Caco-2 (cell line): ENCODE data around the gene CFD. TPM values are rescaled to one million over a fixed set of nuclear protein-coding genes. Genes with fewer than 3 reads are reported as not detected.
A peak's percentile ranks its signal among the peaks of the same experiment; 100 is the strongest.

Experiments
- BruUV-seq: library from RNA; stranded (reverse); fragments of 400-500 nt; replicated peaks from 2 replicates; lab custom pipeline; 2021; lab: Mats Ljungman, UMichigan
- CTCF ChIA-PET: fragments of 300-600 bp; sonication (Branson Sonifier 250); formaldehyde crosslinking; loops from one replicate; lab custom pipeline; 2022; ENCODE audit warnings: antibody characterized with exemption; lab: Charles Lee
- POLR2A ChIA-PET: fragments of 300-600 bp; sonication (Branson Sonifier 250); formaldehyde crosslinking; loops from one replicate; lab custom pipeline; 2022; ENCODE audit warnings: antibody characterized with exemption; lab: Charles Lee
- DNase-seq, 2 experiments: peaks; one replicate each; pipeline versions ENCODE4 v3.0.0 to v3.0.0-alpha.2; 2020 to 2022
- H3K27me3 ChIP-seq: replicated peaks from 2 replicates; pipeline ENCODE4 v1.6.0; 2011; ENCODE audit warnings: low read length; ENCODE audit not compliant: control insufficient read depth, insufficient read depth
- H3K36me3 ChIP-seq: 2 replicates; pipeline ENCODE4 v1.5.1; 2011; ENCODE audit warnings: low read length; ENCODE audit not compliant: control insufficient read depth, insufficient read depth
- H3K4me1 ChIP-seq: fragments of 250-450 bp; sonication (Bioruptor Pico); 2 replicates; pipeline ENCODE4 v1.5.1; 2020; ENCODE audit warnings: mild to moderate bottlenecking
- H3K4me3 ChIP-seq: 2 replicates; pipeline ENCODE4 v1.5.1; 2011; ENCODE audit warnings: low read depth, mild to moderate bottlenecking, control low read depth, low read length
- H3K9me3 ChIP-seq: fragments of 250-450 bp; sonication (Bioruptor Pico); 2 replicates; pipeline ENCODE4 v1.5.1; 2020; ENCODE audit warnings: mild to moderate bottlenecking, moderate library complexity
- H3K27ac Mint-ChIP-seq: one replicate; pipeline ENCODE4 v1.8.0; 2022; ENCODE audit warnings: mixed read lengths; ENCODE audit not compliant: unreplicated experiment
- H3K27me3 Mint-ChIP-seq: one replicate; pipeline ENCODE4 v1.8.0; 2022; ENCODE audit warnings: mixed read lengths; ENCODE audit not compliant: insufficient read depth, unreplicated experiment
- H3K36me3 Mint-ChIP-seq: one replicate; pipeline ENCODE4 v1.8.0; 2022; ENCODE audit warnings: mild to moderate bottlenecking, mixed read lengths; ENCODE audit not compliant: insufficient read depth, unreplicated experiment
- H3K4me1 Mint-ChIP-seq: one replicate; pipeline ENCODE4 v1.8.0; 2022; ENCODE audit warnings: low read depth, mixed read lengths; ENCODE audit not compliant: unreplicated experiment
- H3K4me3 Mint-ChIP-seq: one replicate; pipeline ENCODE4 v1.8.0; 2022; ENCODE audit warnings: mild to moderate bottlenecking, moderate library complexity, mixed read lengths; ENCODE audit not compliant: unreplicated experiment
- H3K9me3 Mint-ChIP-seq: one replicate; pipeline ENCODE4 v1.8.0; 2022; ENCODE audit warnings: mixed read lengths; ENCODE audit not compliant: unreplicated experiment
- intact Hi-C: fragments of 100-400 bp; cut with micrococcal nuclease; formaldehyde crosslinking; loops from one replicate; pipeline ENCODE4 v1.10.0; 2022; ENCODE audit not compliant: unreplicated experiment
- total RNA-seq: library from RNA; stranded (reverse); gene quantifications from 2 replicates; pipeline ENCODE4 v1.2.3, GENCODE V29; 2022
- TF ChIP-seq, protein P1 (sequence below), 2 experiments: fragments of 200-600 bp in 1 of 2; IDR thresholded peaks; 1 replicate in 1 of 2; 2 replicates in 1 of 2; pipeline versions ENCODE4 v1.5.1 to v1.8.0; 2011 to 2022; ENCODE audit warnings: antibody characterized with exemption in 1 of 2, control low read depth in 1 of 2, inconsistent platforms in 1 of 2, low read depth in 1 of 2, low read length in 1 of 2, mild to moderate bottlenecking in 1 of 2, moderate library complexity in 1 of 2; ENCODE audit not compliant: insufficient read depth in 1 of 2, severe bottlenecking in 1 of 2, unreplicated experiment in 1 of 2

The CFD gene
- total RNA-seq, 1 experiment from 2014 or later = 6.1 TPM

DNA sequence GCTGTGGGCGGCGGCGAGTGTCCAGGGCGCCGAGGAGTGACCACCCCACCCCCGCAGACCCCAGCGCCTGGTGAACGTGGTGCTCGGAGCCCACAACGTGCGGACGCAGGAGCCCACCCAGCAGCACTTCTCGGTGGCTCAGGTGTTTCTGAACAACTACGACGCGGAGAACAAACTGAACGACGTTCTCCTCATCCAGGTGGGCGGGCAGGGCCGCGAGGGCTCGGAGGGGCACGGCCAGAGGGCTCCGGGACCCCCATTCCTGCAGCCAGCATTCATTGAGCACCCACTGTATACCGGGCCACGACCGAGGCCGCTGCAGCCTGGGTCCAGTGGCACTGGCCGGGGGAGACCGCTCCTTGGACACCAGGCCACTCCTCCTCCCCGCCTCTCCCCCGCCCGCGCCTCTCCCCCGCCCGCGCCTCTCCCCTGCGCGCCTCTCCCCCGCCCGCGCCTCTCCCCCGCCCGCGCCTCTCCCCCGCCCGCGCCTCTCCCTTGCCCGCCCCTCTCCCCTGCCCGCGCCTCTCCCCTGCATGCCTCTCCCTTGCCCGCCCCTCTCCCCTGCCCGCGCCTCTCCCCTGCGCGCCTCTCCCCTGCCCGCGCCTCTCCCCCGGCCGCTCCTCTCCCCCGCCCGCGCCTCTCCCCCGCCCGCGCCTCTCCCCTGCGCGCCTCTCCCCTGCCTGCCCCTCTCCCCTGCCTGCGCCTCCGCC lies 15.5 kb upstream of the CFD start:
- CTCF ChIA-PET = no interaction called here
- Mint-ChIP-seq H3K27me3 (peaks cover 7% of the 10 kb centered on the region), H3K4me3 (peak overlapping the region; percentile 75), H3K9me3 (peaks cover 9% of the 10 kb centered on the region), H3K27ac (no peak overlapping the region), H3K4me1 (no peaks in the 10 kb centered on the region), H3K36me3 (peaks cover 13% of the 10 kb centered on the region)
- DNase-seq = no peak
- TF ChIP-seq, protein P1, sequence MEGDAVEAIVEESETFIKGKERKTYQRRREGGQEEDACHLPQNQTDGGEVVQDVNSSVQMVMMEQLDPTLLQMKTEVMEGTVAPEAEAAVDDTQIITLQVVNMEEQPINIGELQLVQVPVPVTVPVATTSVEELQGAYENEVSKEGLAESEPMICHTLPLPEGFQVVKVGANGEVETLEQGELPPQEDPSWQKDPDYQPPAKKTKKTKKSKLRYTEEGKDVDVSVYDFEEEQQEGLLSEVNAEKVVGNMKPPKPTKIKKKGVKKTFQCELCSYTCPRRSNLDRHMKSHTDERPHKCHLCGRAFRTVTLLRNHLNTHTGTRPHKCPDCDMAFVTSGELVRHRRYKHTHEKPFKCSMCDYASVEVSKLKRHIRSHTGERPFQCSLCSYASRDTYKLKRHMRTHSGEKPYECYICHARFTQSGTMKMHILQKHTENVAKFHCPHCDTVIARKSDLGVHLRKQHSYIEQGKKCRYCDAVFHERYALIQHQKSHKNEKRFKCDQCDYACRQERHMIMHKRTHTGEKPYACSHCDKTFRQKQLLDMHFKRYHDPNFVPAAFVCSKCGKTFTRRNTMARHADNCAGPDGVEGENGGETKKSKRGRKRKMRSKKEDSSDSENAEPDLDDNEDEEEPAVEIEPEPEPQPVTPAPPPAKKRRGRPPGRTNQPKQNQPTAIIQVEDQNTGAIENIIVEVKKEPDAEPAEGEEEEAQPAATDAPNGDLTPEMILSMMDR (IDR thresholded peaks at IDR 0.05; ENCODE audit: insufficient read depth in 1 of 2, low read depth in 1 of 2, low read length in 1 of 2, severe bottlenecking in 1 of 2, unreplicated experiment in 1 of 2) = no peak
- BruUV-seq = no TSS peak
- Histone ChIP-seq H3K4me1 (no peaks in the 10 kb centered on the region), H3K27me3 (no peaks in the 10 kb centered on the region), H3K9me3 (no peaks in the 10 kb centered on the region), H3K4me3 (peak overlapping the region; percentile 43), H3K36me3 (no peaks in the 10 kb centered on the region)
- intact Hi-C loops = no loop called here
- POLR2A ChIA-PET = interaction anchor here (0.6 kb wide), 1 partner anchor 165 kb away, joined by 3 read pairs; no protein-coding TSS in a partner anchor

DNA sequence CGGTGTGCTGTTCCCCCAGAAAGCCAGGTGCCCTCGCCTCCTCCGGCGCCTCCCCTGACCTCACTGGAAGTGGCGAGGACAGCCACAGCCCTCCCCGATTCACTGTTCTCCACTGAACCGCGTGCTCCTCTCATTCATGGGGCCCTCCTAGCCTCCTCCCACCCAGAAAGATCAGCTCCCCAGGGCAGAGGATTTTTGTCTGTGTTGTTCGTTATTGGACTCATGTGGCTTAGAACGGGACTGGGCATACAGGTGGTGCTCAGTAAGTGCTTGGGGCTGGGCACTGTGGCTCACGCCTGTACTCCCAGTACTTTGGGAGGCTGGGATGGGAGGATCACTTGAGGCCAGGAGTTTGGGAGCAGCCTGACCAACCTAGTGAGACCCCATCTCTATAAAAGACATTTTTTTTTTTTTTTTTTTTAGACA lies 14.9 kb upstream of the CFD start:
- H3K9me3 Mint-ChIP-seq = peaks cover 9% of the 10 kb centered on the region
- BruUV-seq = no TSS peak
- peak overlapping the region; percentile 75 for H3K4me3 Mint-ChIP-seq
- Histone ChIP-seq H3K27me3 (no peaks in the 10 kb centered on the region), H3K4me3 (no peak overlapping the region), H3K4me1 (no peaks in the 10 kb centered on the region), H3K36me3 (no peaks in the 10 kb centered on the region), H3K9me3 (no peaks in the 10 kb centered on the region)
- peaks cover 13% of the 10 kb centered on the region for H3K36me3 Mint-ChIP-seq
- TF ChIP-seq, protein P1 (IDR thresholded peaks at IDR 0.05; ENCODE audit: insufficient read depth in 1 of 2, low read depth in 1 of 2, low read length in 1 of 2, severe bottlenecking in 1 of 2, unreplicated experiment in 1 of 2) = no peak
- peaks cover 7% of the 10 kb centered on the region for H3K27me3 Mint-ChIP-seq
- ChIA-PET CTCF (no interaction called here), POLR2A (no interaction called here)
- no peak for DNase-seq
- intact Hi-C loops = no loop called here
- H3K27ac Mint-ChIP-seq = no peak overlapping the region
- no peaks in the 10 kb centered on the region for H3K4me1 Mint-ChIP-seq

DNA sequence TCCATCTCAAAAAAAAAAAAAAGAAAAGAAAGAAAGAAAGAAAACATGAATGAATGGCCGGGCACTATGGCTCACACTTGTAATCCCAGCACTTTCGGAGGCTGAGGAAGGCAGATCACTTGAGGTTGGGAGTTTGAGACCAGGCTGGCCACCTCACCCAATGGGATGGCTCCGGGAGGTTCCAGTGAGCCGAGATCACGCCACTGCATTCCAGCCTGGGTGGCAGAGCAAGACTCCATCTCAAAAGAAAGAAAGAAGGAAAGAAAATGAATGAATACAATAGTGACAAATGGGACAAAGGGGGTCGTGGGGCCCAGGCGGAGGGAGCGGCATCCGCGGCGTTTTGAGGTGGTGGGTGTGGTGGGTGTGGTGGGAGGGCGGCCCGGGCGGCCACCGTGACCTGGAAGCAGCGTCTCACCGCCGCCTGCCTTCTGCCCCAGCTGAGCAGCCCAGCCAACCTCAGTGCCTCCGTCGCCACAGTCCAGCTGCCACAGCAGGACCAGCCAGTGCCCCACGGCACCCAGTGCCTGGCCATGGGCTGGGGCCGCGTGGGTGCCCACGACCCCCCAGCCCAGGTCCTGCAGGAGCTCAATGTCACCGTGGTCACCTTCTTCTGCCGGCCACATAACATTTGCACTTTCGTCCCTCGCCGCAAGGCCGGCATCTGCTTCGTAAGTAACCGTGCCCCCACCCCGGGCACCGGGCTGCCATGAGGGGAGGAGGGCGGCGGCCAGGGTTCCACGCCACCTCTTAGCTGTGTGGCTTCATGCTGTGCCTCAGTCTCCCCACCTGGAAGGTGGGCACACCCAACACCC lies 13.6 kb upstream of the CFD start:
- no peak overlapping the region for H3K27ac Mint-ChIP-seq
- Histone ChIP-seq H3K36me3 (no peaks in the 10 kb centered on the region), H3K9me3 (no peaks in the 10 kb centered on the region), H3K4me1 (no peaks in the 10 kb centered on the region), H3K4me3 (no peak overlapping the region), H3K27me3 (no peaks in the 10 kb centered on the region)
- TF ChIP-seq, protein P1 (IDR thresholded peaks at IDR 0.05; ENCODE audit: insufficient read depth in 1 of 2, low read depth in 1 of 2, low read length in 1 of 2, severe bottlenecking in 1 of 2, unreplicated experiment in 1 of 2) = no peak
- BruUV-seq = no TSS peak
- H3K36me3 Mint-ChIP-seq = peaks cover 13% of the 10 kb centered on the region
- no peak overlapping the region for H3K4me3 Mint-ChIP-seq
- CTCF ChIA-PET = no interaction called here
- H3K4me1 Mint-ChIP-seq = no peaks in the 10 kb centered on the region
- intact Hi-C loops = no loop called here
- POLR2A ChIA-PET = no interaction called here
- peaks cover 8% of the 10 kb centered on the region for H3K9me3 Mint-ChIP-seq
- no peak for DNase-seq
- H3K27me3 Mint-ChIP-seq = peaks cover 7% of the 10 kb centered on the region
